Stimulated activated CD8-positive, alpha-beta memory T cell treated with anti-CD3 and anti-CD28 coated beads, Interleukin-4, amount 100 ng/mL, for 4 hours (primary cell): ENCODE measurements around the gene MTMR1.

Experiments
- DNase-seq, 2 donors: peaks; one replicate each; pipeline ENCODE4 v3.0.0-alpha.2; 2020; ENCODE audit warnings: low read depth in 2 of 2, low spot score in 1 of 2

The MTMR1 gene

GRCh38 chrX:150696331-150696730 lies 3.1 kb downstream of the MTMR1 start:
- DNase-seq: no peak

- no peak for DNase-seq
Observed at GRCh38 chrX:150696866-150697265, 3.7 kb downstream of the MTMR1 start.

GRCh38 chrX:150697641-150698040 lies 4.4 kb downstream of the MTMR1 start:
- no peak for DNase-seq

DNA sequence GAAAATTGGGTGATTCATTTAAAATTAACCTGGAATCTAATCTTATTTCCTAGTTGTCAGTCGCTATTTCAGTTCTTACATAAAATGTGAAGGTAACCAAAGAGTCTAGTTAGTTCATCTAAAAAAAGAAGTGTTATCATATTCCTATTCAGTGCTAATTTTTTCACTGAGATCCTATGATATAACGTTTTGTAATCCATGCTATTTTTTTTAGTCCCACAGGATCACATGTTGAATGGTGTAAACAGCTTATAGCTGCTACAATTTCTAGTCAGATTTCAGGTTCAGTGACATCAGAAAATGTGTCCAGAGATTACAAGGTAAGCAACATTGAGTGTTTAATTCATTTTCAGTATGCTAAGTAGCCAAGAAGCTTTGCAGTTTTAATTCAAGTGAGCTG lies 5.8 kb downstream of the MTMR1 start:
- no peak for DNase-seq

DNA sequence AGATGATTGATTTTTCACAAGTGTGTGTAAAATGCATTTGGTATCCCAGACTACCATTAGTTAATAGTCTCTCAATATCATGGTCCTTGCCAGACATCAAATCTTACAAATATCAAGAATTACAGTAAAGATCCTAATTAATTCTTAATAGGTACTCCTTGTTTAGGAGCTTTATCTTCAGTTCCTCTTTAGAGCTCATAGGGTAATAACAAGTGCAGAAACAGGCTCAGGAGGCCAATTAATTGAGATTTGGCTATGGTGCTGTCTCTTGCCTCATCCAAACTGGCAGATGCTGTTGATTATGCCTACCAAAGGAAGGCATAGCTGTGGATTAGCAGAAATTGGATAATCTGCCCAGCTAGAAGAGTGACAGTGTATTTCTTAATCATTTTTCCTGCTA lies 6.9 kb downstream of the MTMR1 start:
- DNase-seq: no peak

DNA sequence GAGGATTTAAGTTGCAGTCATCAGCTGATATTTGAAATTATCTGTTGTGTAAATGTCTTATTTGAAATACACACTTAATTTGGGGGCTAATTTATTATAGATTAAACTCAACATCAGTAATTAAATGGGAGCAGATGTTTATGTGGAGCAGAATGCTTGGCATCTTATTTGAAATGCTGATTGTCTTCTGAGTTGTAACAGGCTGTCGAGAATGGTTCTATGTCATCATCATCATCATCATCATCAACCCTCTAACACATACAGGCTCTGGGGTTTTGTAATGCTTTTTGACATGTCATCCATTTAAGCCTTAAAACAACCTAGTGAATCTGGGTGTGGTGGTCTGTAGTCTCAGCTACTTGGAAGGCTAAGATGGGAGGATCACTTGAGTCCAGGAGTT lies 8.2 kb downstream of the MTMR1 start:
- no peak for DNase-seq

DNA sequence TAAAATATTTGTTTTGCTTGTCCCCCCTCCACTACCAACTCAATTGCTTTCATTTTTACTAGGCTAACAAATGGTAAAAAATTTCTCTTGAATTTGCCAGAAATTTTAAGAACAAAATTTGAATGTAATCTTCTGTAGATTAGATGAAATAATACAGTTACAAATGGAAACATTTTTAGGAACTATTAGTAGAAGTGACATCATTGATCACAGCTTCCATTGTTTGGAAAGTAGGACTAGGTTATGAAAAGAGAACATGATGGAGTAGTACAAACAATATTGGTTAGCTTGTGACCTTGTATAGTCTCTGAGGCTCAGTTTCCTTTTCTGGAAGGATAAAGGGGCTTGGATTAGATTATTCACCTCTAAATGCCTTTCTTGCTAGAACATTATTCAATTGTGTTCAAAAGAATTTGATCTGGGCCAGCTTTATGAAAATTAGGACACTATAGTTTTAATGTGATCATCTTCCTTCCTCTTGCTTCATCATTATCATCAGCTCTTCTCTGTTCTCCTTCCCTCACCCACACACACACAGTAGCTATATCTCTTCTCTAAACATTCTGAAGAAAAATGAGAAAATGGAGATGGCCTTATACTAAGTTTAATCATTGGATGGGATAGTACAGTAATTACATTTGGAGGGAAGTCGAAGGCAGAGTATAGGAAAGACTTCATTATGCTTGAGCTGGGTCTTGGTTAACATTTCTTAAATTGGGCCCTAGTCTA lies 9.9 kb downstream of the MTMR1 start:
- DNase-seq: no peak

GRCh38 chrX:150703695-150703974 lies 10.4 kb downstream of the MTMR1 start:
- DNase-seq: no peak

GRCh38 chrX:150704030-150704613 lies 10.9 kb downstream of the MTMR1 start:
- DNase-seq: no peak

- no peak for DNase-seq
Observed at GRCh38 chrX:150712619-150713018, 19.4 kb downstream of the MTMR1 start.

- no peak for DNase-seq
Observed at GRCh38 chrX:150715184-150715583, 22.0 kb downstream of the MTMR1 start.

GRCh38 chrX:150719621-150720020 lies 26.4 kb downstream of the MTMR1 start:
- no peak for DNase-seq

- DNase-seq: no peak
Observed at GRCh38 chrX:150729956-150730355, 36.8 kb downstream of the MTMR1 start.

DNA sequence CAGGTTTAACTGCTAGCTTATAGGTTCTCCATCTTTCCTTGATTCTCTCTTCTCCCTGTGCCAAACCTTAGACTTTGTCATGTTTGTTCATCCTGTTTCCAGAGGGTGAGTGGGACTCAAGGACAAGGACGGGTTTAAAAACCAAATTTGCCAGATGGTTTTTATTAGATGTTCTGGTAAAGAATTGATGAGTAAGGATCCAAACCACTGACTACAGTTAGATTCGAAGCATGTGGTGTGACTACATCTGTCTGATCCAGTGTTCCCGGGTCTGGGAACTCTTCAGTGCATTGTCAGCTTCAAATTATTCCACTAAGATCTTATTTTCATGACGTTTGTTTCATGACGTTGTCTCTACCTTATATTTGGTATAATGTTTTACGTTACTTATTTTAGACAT lies 37.5 kb downstream of the MTMR1 start:
- no peak for DNase-seq

DNA sequence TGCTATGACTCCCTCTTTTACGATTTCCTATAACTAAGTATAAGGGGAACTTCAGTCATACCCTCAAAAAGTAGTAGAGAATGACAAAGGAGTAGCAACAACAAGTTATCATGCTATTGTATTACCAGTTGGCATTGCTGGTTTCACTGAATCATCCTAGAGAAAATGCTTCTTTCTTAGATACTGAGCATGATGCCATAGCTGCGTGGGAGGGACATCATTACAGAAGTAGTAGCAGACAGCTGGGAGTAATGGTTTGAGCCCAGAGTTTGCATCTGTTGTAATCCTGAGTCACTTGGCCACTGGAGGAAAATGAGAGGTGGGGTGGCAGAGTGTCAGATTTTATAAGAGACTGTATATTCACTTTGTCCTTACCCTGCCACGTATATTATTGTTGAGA lies 38.6 kb downstream of the MTMR1 start:
- no peak for DNase-seq

DNA sequence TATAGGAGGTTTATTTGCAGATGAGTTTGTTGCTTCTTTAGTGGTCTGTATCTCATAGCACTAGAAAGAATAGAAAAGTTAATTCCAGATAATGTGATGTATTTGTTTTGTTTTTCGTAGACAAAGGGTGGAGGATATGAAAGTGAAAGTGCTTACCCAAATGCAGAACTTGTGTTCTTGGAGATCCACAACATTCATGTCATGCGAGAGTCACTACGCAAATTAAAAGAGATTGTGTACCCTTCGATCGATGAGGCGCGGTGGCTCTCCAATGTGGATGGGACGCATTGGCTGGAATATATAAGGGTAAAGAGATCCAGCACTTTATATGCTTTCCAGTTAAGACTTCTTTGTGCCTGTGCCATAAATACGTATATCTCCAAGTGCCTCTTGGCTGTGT lies 43.3 kb downstream of the MTMR1 start:
- no peak for DNase-seq

GRCh38 chrX:150752124-150752523 lies 58.9 kb downstream of the MTMR1 start:
- no peak for DNase-seq

- DNase-seq: no peak
Observed at GRCh38 chrX:150753357-150753756, 60.2 kb downstream of the MTMR1 start.

DNA sequence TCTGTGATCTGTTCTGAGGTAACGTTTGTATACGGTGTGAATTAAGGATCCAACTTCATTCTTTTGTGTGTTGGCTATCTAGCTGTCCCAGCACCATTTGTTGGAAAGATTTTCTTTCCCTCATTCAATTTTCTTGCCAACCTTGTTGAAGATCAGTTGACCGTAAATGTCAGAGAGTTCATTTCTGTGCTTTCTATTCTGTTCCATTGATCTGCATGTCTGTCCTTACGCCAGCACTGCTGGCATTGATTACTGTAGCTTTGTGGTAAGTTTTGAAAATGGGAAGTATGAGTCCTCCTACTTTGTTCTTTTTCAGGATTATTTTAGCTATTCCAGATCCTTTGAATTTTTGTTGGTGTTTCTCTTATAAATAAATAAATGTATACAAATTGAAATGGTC lies 60.8 kb downstream of the MTMR1 start:
- DNase-seq: no peak

- DNase-seq: no peak
Observed at GRCh38 chrX:150757371-150757770, 64.2 kb downstream of the MTMR1 start.

DNA sequence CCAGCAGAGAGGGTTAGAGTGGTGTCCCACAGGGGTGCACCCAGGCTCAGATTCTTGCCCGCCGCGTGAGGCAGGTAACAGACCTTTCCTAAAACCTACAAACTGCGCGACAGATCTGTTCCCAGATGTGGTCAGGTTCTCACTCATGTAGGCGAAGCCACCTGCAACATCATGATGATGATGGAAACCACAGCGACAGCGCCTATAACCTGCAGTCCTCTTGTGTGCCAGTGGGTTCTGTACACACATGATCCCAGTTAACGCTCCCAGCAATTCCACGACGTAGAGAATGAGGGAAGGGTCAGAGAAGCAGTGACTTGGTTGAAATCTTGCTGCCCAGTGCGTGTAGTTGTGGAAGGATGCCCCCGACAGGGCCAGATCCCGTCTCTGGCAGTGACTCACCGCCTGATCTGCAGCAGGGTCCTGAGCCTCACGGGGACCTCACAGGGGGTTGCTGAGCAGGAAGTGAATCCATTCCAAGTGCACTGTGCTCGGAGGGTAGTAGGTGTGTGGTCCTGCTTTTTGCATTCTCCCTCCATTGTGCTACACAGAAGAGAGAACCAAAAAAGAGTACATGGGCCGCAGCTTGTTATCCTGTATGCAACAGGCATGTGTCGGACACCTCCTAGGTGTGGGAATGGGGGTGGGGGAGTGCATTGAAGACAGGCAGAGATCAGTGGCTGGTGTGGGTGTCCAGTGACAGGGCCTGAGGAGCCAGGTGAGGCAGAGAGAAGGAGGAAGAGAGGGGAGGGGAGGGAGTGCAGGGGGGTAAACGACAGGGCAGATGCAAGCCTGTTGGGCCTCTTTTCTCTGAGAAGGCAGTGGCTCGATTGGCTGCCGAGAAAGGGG lies 66.6 kb downstream of the MTMR1 start:
- DNase-seq: no peak

DNA sequence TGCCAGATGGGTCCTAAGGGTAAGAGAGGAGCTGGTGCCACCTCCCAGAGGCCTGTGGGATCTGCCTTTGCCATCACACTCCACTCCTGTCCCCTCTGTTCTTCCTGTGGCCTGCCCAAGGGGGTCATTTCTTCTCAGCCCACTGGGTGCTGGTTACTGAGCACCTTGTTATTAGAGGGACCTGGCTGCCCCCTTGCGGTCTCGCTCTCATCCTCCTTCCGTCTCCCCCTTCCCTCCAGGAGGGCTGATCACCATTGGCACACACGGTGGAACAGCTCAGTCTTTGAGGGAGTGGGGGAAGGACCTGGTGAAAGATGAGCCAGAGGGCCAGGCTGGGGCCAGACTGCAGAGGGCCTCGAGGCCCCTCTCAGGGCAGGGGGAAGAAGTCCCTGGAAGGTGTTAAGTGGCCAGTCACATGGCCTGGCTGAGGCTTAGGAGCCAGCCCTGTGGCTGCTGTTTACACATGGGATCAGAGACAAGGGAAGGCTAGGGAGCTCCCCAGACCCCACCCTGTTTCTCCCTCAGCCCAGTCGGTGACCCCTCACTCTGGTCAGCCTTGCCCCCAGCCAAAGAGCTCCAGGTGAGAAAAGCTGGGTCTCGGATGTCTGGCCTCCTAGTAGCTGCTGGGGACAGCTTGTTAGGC lies 68.1 kb downstream of the MTMR1 start:
- DNase-seq: no peak
